ENCODE results near the gene EIF3K.
"Not testable (repeated sequence)": the region's sequence is repeated elsewhere in the genome, so short reads cannot be mapped to it uniquely, and the experiment has no call there.

GRCh38 chr19:38579304-38579703 is 39.7 kb upstream of the EIF3K start:
- TF ChIP-seq, protein P1, sequence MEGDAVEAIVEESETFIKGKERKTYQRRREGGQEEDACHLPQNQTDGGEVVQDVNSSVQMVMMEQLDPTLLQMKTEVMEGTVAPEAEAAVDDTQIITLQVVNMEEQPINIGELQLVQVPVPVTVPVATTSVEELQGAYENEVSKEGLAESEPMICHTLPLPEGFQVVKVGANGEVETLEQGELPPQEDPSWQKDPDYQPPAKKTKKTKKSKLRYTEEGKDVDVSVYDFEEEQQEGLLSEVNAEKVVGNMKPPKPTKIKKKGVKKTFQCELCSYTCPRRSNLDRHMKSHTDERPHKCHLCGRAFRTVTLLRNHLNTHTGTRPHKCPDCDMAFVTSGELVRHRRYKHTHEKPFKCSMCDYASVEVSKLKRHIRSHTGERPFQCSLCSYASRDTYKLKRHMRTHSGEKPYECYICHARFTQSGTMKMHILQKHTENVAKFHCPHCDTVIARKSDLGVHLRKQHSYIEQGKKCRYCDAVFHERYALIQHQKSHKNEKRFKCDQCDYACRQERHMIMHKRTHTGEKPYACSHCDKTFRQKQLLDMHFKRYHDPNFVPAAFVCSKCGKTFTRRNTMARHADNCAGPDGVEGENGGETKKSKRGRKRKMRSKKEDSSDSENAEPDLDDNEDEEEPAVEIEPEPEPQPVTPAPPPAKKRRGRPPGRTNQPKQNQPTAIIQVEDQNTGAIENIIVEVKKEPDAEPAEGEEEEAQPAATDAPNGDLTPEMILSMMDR (IDR thresholded peaks at IDR 0.05), result not testable (repeated sequence)
- not testable (repeated sequence) for TF ChIP-seq EZH2 (IDR thresholded peaks at IDR 0.05)
